Erythroblast (primary cell): ENCODE measurements around the gene IBTK.
A peak's percentile ranks its signal among the peaks of the same experiment; 100 is the strongest.
"Not testable (repeated sequence)": the region's sequence is repeated elsewhere in the genome, so short reads cannot be mapped to it uniquely, and the experiment has no call there.

ENCODE experiments used
- DNase-seq, 2 experiments: peaks; one replicate each; lab custom pipeline; 2025; lab: John Stamatoyannopoulos, UW
- GATA1 ChIP-seq: IDR thresholded peaks from 2 replicates; pipeline ENCODE4 v1.6.1; 2011; ENCODE audit warnings: low read depth, mild to moderate bottlenecking, control low read depth, low read length, moderate library complexity
- POLR2A ChIP-seq: IDR thresholded peaks from 2 replicates; pipeline ENCODE4 v1.6.1; 2011; ENCODE audit warnings: mild to moderate bottlenecking, low read length

Gene IBTK

GRCh38 chr6:82247505-82248272 lies at the start of gene IBTK:
TSS of gene IBTK (minus strand) at chr6:82247744. CDS start at chr6:82240486, 7,258 bp downstream.
- peak; percentile 92 to 94 for DNase-seq
- TF ChIP-seq POLR2A, result peak; percentile 68
- TF ChIP-seq GATA1, result no peak

GRCh38 chr6:82283771-82284410 lies 36.3 kb upstream of the IBTK start:
- TF ChIP-seq POLR2A, result no peak
- no peak for TF ChIP-seq GATA1
- DNase-seq, result no peak

- DNase-seq, result not testable (repeated sequence)
These were observed 34.0 kb upstream of the IBTK start for GRCh38 chr6:82281550-82281949.

GRCh38 chr6:82277686-82278085 lies 30.1 kb upstream of the IBTK start:
- no peak for DNase-seq
- TF ChIP-seq POLR2A (no peak), GATA1 (no peak)

GRCh38 chr6:82275686-82276085 lies 28.1 kb upstream of the IBTK start:
- no peak for DNase-seq
- TF ChIP-seq GATA1 (no peak), POLR2A (no peak)

GRCh38 chr6:82273295-82273694 lies 25.8 kb upstream of the IBTK start:
- no peak for DNase-seq
- TF ChIP-seq POLR2A (no peak), GATA1 (no peak)

- no peak for TF ChIP-seq POLR2A
- TF ChIP-seq GATA1, result no peak
These were observed 23.5 kb upstream of the IBTK start for GRCh38 chr6:82270881-82271635.

GRCh38 chr6:82268301-82268846 lies 20.8 kb upstream of the IBTK start:
- TF ChIP-seq GATA1 (no peak), POLR2A (no peak)

More at GRCh38 chr6:82270881-82271635, 23.5 kb upstream of the IBTK start:
- DNase-seq, result peak; percentile 23 to 35

GRCh38 chr6:82264824-82265223 lies 17.3 kb upstream of the IBTK start:
- TF ChIP-seq POLR2A, result no peak
- no peak for TF ChIP-seq GATA1

More at GRCh38 chr6:82268301-82268846, 20.8 kb upstream of the IBTK start:
- DNase-seq, result no peak

GRCh38 chr6:82264321-82264720 lies 16.8 kb upstream of the IBTK start:
- DNase-seq, result no peak
- no peak for TF ChIP-seq GATA1
- no peak for TF ChIP-seq POLR2A

More at GRCh38 chr6:82264824-82265223, 17.3 kb upstream of the IBTK start:
- no peak for DNase-seq

- DNase-seq, result no peak
- no peak for TF ChIP-seq POLR2A
- TF ChIP-seq GATA1, result no peak
These were observed 16.4 kb upstream of the IBTK start for GRCh38 chr6:82263916-82264315.

GRCh38 chr6:82260997-82261732 lies 13.6 kb upstream of the IBTK start:
- no peak for DNase-seq
- TF ChIP-seq GATA1 (no peak), POLR2A (no peak)

GRCh38 chr6:82259389-82259788 lies 11.8 kb upstream of the IBTK start:
- no peak for DNase-seq
- TF ChIP-seq POLR2A, result no peak
- TF ChIP-seq GATA1, result no peak
